Measurements from ENCODE around the gene NKX6-2.

NKX6-2 gene

DNA sequence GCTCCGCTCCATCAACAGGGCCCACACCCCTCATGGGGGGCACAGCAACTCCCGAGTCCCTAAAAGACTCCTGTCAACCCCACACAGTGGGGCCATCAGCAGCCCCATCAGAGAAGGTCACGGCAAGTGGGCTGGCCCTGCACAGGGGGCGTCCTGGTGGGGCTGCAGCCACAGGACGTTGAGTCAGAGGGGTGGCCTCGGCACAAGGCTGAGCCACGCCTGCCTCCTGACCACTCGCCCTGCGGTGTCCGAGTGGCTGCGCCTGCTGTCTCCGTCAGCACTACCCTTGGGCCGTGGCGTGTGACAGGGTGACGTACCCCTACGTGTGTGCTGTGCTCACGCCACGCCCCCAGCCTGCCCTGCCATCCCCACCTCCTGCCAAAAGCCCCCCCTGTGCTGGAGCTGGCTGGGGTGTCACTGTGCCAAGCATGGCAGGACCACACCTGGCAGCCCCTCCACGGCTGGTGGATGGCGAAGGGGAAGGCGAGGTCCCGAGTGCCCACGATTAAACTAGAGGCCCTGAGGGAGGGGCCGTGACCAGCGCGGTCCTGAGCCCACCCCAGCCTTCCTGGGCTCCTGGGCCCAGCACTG is 26.0 kb upstream of the NKX6-2 start:
- TF ChIP-seq, protein P1, sequence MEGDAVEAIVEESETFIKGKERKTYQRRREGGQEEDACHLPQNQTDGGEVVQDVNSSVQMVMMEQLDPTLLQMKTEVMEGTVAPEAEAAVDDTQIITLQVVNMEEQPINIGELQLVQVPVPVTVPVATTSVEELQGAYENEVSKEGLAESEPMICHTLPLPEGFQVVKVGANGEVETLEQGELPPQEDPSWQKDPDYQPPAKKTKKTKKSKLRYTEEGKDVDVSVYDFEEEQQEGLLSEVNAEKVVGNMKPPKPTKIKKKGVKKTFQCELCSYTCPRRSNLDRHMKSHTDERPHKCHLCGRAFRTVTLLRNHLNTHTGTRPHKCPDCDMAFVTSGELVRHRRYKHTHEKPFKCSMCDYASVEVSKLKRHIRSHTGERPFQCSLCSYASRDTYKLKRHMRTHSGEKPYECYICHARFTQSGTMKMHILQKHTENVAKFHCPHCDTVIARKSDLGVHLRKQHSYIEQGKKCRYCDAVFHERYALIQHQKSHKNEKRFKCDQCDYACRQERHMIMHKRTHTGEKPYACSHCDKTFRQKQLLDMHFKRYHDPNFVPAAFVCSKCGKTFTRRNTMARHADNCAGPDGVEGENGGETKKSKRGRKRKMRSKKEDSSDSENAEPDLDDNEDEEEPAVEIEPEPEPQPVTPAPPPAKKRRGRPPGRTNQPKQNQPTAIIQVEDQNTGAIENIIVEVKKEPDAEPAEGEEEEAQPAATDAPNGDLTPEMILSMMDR (IDR thresholded peaks at IDR 0.05; ENCODE audit: control insufficient read depth, extremely low read depth, insufficient read depth), result no peak

DNA sequence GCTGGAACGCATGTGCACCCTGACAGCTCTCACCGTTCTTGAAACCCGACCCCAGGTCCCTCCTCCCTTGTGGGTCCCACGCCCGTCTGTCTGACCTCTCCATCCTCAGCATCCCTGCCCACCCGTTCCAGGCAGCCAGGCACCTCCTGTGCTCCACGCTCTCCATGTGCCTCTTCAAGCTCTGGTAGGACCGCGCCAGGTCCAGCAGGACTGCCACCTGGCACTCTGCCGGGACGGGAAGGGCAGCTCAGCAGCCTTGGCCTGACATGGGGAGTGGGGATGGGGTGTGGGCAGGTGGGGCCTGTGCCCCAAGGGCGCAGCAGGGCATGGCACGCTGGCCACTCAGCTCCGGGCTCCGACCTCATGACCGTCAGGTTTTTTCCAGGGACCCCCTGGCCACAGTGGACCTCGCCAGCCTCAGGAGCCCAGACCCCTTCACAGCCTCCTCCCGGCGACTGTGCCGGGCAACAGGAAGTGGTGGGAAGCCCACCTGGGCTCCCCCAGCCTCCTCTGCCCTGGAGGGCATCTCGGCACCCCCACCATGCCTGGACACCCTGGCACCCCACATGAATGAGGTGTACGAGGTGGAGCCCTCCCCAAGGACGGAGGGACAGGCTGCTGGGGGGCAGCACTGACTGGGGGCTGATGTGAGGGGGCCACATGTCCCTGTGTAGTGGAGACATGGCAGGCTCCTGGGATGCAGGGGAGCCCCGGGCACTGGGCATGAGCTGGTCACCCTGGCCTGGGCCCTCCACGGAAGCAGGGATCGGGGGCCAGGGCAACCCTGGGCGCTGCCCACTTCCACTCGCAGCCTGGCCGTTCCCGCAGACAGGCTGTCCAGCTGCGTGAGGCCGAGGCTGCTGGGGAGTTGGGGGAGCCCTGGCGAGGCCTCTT is 25.1 kb upstream of the NKX6-2 start:
- no peak for DNase-seq (ENCODE audit: low read depth)
- TF ChIP-seq, protein P1 (IDR thresholded peaks at IDR 0.05; ENCODE audit: control insufficient read depth, extremely low read depth, insufficient read depth), result no peak
- no peak overlapping the region for H3K4me3 ChIP-seq (ENCODE audit: low read depth, low read length)

More for the DNA sequence above, 26.0 kb upstream of the NKX6-2 start:
- H3K4me3 ChIP-seq (ENCODE audit: low read depth, low read length), result no peak overlapping the region
- no peak for DNase-seq (ENCODE audit: low read depth)

DNA sequence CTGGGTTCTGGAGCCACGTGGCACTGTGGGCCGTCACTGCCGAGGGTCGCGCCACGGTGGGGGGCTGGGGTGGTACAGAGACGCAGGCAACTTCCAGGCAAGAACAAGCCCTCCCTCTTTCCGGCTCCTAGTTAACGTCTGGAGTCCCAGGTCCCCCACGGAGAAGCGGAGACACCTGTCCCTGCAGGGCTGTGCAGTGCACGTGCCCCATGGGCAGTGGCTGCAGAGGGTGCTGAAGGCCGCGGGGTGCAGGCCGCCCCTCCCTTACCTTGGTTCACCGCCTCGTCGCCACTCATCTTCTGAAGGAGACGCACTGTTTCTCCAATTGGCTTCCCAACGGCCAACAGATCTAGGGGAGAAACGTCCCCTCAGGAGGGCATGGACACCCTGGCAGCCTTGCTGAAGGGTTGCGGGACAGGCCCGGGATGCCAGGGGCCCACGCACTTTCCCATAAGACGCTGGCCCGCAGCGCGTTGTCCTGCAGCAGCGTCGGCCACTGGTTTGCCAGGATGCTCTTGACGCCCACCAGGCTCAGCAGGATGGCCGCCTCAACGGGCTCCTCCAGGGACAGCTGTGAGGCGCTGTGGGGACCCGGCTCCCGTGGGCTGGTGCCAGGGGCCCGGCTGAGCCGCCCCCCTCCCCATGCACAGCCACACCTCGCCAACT is 24.3 kb upstream of the NKX6-2 start:
- TF ChIP-seq, protein P1 (IDR thresholded peaks at IDR 0.05; ENCODE audit: control insufficient read depth, extremely low read depth, insufficient read depth), result no peak
- DNase-seq (ENCODE audit: low read depth), result no peak
- H3K4me3 ChIP-seq (ENCODE audit: low read depth, low read length), result no peak overlapping the region

DNA sequence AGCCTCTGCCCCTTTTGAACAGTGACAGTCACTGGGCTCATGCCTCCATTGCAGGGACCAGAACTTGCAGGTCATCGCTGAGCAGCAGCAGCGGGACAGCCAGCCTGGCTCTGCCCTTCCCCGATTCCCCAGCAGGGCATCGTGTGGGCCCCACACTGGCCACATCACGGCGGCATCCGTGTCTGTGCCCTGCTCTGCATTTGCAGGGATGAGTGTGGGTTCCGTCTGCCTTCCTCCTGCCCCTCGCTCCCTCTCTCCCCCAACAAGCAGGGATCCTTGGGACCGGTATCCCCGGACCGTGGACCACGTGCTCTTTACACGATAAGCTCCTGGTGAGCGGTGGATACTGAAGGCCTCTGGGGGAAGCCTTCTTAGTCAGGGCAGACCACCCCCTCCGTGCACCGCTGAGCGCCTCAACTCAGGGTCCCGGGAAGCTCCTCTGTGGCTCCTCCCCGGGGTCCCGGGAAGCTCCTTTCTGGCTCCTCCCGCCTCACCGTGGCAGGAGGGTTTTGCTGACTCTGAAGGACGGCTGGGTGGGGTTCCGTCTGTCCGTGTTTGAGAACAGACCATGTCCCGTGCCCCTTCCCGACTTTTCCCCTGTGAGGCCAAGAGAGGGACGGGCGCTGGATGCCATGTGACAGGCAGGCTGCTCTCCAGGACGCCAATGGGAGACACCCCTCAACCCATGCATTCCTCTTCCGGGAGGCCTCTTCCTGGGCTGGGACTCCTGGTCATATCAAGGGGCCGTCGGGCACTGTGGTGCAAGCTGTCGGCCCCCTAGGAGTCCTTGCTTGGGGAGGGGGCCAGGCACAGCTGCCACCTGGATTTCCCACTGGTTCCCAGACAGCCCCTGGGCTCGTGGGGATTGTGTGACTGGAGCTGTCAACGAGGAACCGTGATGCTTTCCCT is 23.5 kb upstream of the NKX6-2 start:
- DNase-seq (ENCODE audit: low read depth), result no peak
- TF ChIP-seq, protein P1 (IDR thresholded peaks at IDR 0.05; ENCODE audit: control insufficient read depth, extremely low read depth, insufficient read depth), result no peak
- no peak overlapping the region for H3K4me3 ChIP-seq (ENCODE audit: low read depth, low read length)

DNA sequence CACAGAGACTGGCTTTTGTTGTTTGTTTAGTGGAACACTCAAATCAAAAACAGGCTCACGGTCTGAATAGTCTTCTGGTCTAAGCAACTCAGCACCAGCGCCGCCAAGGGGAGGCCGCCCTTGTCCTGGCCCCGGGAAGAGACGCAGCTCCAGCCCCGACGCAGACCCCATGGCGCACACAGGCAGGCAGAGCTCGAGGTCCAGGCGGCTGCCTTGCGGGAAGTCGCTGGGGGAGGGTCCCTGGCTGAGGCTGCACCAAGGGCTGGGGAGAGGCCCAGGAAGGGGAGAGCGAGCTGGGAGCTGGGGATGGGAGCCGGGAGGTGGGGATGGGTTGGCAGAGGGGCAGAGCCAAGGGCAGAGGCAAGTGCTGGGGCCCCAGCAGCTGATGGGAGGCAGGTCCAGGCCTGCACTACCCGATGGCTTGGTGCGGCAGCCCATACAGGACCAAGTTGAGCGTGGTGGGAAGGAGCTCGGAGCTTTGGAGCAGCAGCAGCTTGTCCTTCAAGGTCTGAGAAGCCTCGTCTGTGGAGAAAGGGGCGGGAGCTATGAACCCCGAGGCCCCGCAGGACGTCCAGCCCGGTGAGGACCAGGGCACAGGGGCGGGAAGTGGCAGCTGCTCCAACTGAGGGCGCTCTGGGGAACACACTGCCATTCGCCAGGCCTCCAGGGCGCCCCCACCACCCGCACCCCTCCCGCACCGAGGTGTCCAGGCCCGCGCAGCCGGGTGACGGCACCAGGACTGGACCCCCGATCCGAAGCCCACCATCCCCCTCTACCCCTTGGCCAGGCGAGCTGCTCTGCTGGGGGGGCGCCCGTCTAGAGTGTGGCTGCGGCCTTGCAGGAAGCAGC is 22.7 kb upstream of the NKX6-2 start:
- TF ChIP-seq, protein P1 (IDR thresholded peaks at IDR 0.05; ENCODE audit: control insufficient read depth, extremely low read depth, insufficient read depth), result no peak
- DNase-seq (ENCODE audit: low read depth), result no peak
- no peak overlapping the region for H3K4me3 ChIP-seq (ENCODE audit: low read depth, low read length)

Data from LNCaP clone FGC (cell line).